ENCODE measurements around the gene FAF1. TPM values are rescaled to one million over a fixed set of nuclear protein-coding genes. Genes with fewer than 3 reads are reported as not detected.

Gene FAF1
- total RNA-seq, 4 donors from 2014 or later: 60.4 to 89.0 (median 67.8) TPM

GRCh38 chr1:50527249-50527986 lies 432.6 kb downstream of the FAF1 start:
- H3K36me3 ChIP-seq: peaks cover 0 to 45% of the 10 kb centered on the region in 2 donors
- 93 to 94% methylated on average over 2 to 3 of the region's 3 CpGs for WGBS, 2 donors (ENCODE audit: low coverage in 1 of 2)
- no peak overlapping the region for H3K4me3 ChIP-seq
- no peak for ATAC-seq
- H3K9me3 ChIP-seq: no peaks in the 10 kb centered on the region
- no peak overlapping the region for H3K27ac ChIP-seq
- no peaks in the 10 kb centered on the region for H3K4me1 ChIP-seq
- H3K27me3 ChIP-seq: no peaks in the 10 kb centered on the region
- TF ChIP-seq EP300 (IDR thresholded peaks at IDR 0.05): no peak
- no peak for TF ChIP-seq POLR2A (IDR thresholded peaks at IDR 0.05)
- no peak for TF ChIP-seq CTCF (IDR thresholded peaks at IDR 0.05)
- no peak for TF ChIP-seq POLR2AphosphoS5 (IDR thresholded peaks at IDR 0.05)

GRCh38 chr1:50526431-50526830 lies 433.6 kb downstream of the FAF1 start:
- Histone ChIP-seq H3K9me3 (no peaks in the 10 kb centered on the region), H3K27ac (no peak overlapping the region), H3K4me3 (no peak overlapping the region), H3K27me3 (no peaks in the 10 kb centered on the region), H3K4me1 (no peaks in the 10 kb centered on the region), H3K36me3 (peaks cover 0 to 45% of the 10 kb centered on the region in 2 donors)
- 86 to 100% methylated on average over 1 of the region's 1 CpG for WGBS, 2 donors (ENCODE audit: low coverage in 1 of 2)
- TF ChIP-seq POLR2AphosphoS5 (IDR thresholded peaks at IDR 0.05) (no peak), EP300 (IDR thresholded peaks at IDR 0.05) (no peak), CTCF (IDR thresholded peaks at IDR 0.05) (no peak), POLR2A (IDR thresholded peaks at IDR 0.05) (no peak)
- no peak for ATAC-seq

- 97 to 100% methylated on average over 3 of the region's 3 CpGs for WGBS, 2 donors (ENCODE audit: low coverage in 1 of 2)
Measured at GRCh38 chr1:50523548-50523947, 436.5 kb downstream of the FAF1 start.

GRCh38 chr1:50522691-50523342 lies 437.2 kb downstream of the FAF1 start:
- 93 to 100% methylated on average over 1 of the region's 1 CpG for WGBS, 2 donors (ENCODE audit: low coverage in 1 of 2)
- ATAC-seq: no peak
- H3K9me3 ChIP-seq: no peaks in the 10 kb centered on the region
- no peak overlapping the region for H3K27ac ChIP-seq
- H3K4me1 ChIP-seq: no peaks in the 10 kb centered on the region
- no peaks in the 10 kb centered on the region for H3K27me3 ChIP-seq
- peaks cover 0 to 31% of the 10 kb centered on the region in 2 donors for H3K36me3 ChIP-seq
- TF ChIP-seq POLR2A (IDR thresholded peaks at IDR 0.05) (no peak), EP300 (IDR thresholded peaks at IDR 0.05) (no peak), CTCF (IDR thresholded peaks at IDR 0.05) (no peak), POLR2AphosphoS5 (IDR thresholded peaks at IDR 0.05) (no peak)
- no peak overlapping the region for H3K4me3 ChIP-seq

More at GRCh38 chr1:50523548-50523947, 436.5 kb downstream of the FAF1 start:
- TF ChIP-seq EP300 (IDR thresholded peaks at IDR 0.05) (no peak), POLR2AphosphoS5 (IDR thresholded peaks at IDR 0.05) (no peak), CTCF (IDR thresholded peaks at IDR 0.05) (no peak), POLR2A (IDR thresholded peaks at IDR 0.05) (no peak)
- H3K9me3 ChIP-seq: no peaks in the 10 kb centered on the region
- no peak for ATAC-seq
- H3K4me3 ChIP-seq: no peak overlapping the region
- no peaks in the 10 kb centered on the region for H3K4me1 ChIP-seq
- H3K27ac ChIP-seq: no peak overlapping the region
- H3K27me3 ChIP-seq: no peaks in the 10 kb centered on the region
- H3K36me3 ChIP-seq: peaks cover 0 to 37% of the 10 kb centered on the region in 2 donors
